Activated naive CD4-positive, alpha-beta T cell treated with anti-CD3 and anti-CD28 coated beads, Interleukin-2, amount 50 U/mL, for 16 hours (primary cell): ENCODE data around the gene ADA.

Experiments used
- DNase-seq: peaks from one replicate; pipeline ENCODE4 v3.0.0-alpha.2; 2020

ADA gene

GRCh38 chr20:44643596-44644229 lies 7.8 kb downstream of the ADA start:
- no peak for DNase-seq

GRCh38 chr20:44643154-44643519 lies 8.4 kb downstream of the ADA start:
- no peak for DNase-seq

GRCh38 chr20:44642203-44643153 lies 9.0 kb downstream of the ADA start:
- DNase-seq = no peak

- DNase-seq = no peak
Observed at GRCh38 chr20:44641325-44641724, 10.2 kb downstream of the ADA start.

GRCh38 chr20:44640522-44640921 lies 11.0 kb downstream of the ADA start:
- no peak for DNase-seq

- DNase-seq = no peak
Observed at GRCh38 chr20:44637522-44638372, 13.8 kb downstream of the ADA start.

- DNase-seq = no peak
Observed at GRCh38 chr20:44637042-44637441, 14.5 kb downstream of the ADA start.

GRCh38 chr20:44635877-44636276 lies 15.6 kb downstream of the ADA start:
- DNase-seq = no peak

- no peak for DNase-seq
Observed at GRCh38 chr20:44633872-44634600, 17.5 kb downstream of the ADA start.

- no peak for DNase-seq
Observed at GRCh38 chr20:44633187-44633810, 18.2 kb downstream of the ADA start.

- no peak for DNase-seq
Observed at GRCh38 chr20:44632103-44632752, 19.3 kb downstream of the ADA start.

GRCh38 chr20:44630297-44630696 lies 21.2 kb downstream of the ADA start:
- DNase-seq = no peak

GRCh38 chr20:44629542-44629941 lies 22.0 kb downstream of the ADA start:
- no peak for DNase-seq

GRCh38 chr20:44629017-44629385 lies 22.5 kb downstream of the ADA start:
- DNase-seq = no peak

GRCh38 chr20:44627364-44628010 lies 24.0 kb downstream of the ADA start:
- DNase-seq = no peak

- no peak for DNase-seq
Observed at GRCh38 chr20:44626278-44626677, 25.2 kb downstream of the ADA start.

- DNase-seq = no peak
Observed at GRCh38 chr20:44625361-44625760, 26.1 kb downstream of the ADA start.

- no peak for DNase-seq
Observed at GRCh38 chr20:44624743-44625271, 26.7 kb downstream of the ADA start.

GRCh38 chr20:44624152-44624551 lies 27.3 kb downstream of the ADA start:
- no peak for DNase-seq

- DNase-seq = no peak
Observed at GRCh38 chr20:44622501-44623270, 28.8 kb downstream of the ADA start.
